GM12873 (cell line): ENCODE data around the gene LHFPL4.

ENCODE experiments used
- CTCF ChIP-seq: IDR thresholded peaks from 2 replicates; pipeline ENCODE4 v1.5.1; 2012; ENCODE audit warnings: low read depth, mild to moderate bottlenecking, moderate library complexity, low read length, control low read depth; ENCODE audit not compliant: insufficient read depth; ENCODE audit errors: missing control alignments

LHFPL4 gene

GRCh38 chr3:9501226-9501625 is 52.4 kb downstream of the LHFPL4 start:
- no peak for TF ChIP-seq CTCF

GRCh38 chr3:9500108-9501050 is 53.2 kb downstream of the LHFPL4 start:
- peak; percentile 77 for TF ChIP-seq CTCF

GRCh38 chr3:9499455-9500107 is 54.0 kb downstream of the LHFPL4 start:
- no peak for TF ChIP-seq CTCF

- TF ChIP-seq CTCF = no peak
These were observed 54.8 kb downstream of the LHFPL4 start for GRCh38 chr3:9498781-9499180.

DNA sequence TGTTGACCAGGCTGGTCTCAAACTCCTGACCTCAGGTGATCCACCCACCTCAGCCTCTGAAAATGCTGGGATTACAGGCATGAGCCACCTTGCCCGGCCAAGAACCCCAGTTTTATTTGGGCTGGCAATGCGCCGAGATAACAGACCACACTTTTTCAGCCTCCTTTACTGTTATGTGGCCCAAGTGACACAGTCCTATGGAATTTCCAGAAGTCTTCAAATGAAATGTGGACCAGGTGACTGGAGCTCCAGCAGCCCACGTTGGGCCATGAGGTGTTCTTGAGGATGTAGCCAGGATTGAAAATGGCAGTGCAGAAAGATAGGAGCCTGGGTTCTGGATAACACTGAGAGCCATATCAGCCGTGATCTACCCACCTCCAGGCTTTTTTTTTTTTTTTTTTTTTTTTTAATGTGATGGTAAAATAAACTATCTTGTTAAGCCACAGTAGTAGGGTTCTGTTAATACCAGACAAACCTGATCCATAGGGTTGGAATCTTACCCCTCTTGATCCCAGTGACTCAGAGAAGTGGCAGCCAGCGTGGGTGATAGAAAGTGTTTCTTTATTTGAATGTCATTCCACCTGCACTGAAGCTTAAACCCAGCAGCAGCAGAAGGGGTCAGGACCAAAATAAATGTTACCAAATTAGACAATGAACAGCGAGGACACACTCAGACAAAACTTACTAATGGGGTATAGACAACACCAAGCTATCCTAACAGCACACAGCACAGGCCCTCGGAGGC is 55.6 kb downstream of the LHFPL4 start:
- no peak for TF ChIP-seq CTCF

- no peak for TF ChIP-seq CTCF
These were observed 56.7 kb downstream of the LHFPL4 start for GRCh38 chr3:9496893-9497292.

DNA sequence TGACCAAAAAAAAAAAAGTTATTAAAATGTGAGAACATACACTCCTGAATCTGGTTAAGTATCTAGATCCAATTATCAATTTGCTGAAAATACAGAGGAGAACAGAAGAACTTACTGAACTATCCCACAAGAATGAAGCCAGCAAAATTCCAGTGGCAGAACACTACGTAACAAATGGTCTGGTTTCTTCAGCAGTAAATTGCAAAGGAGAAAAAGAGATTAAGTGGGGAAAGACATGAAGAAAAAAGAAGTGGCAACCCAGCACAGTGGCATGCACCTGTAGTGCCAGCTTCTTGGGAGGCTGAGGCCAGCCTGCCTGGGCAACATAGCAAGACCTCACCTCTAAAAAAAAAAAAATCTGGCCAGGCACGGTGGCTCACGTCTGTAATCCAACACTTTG is 62.1 kb downstream of the LHFPL4 start:
- no peak for TF ChIP-seq CTCF
